Parathyroid adenoma (tissue), 2 donors: Measurements from ENCODE around the gene SORCS2.

Source experiments
- H2AFZ ChIP-seq: fragments of 300-600 bp; sonication (generic); one replicate; pipeline ENCODE4 v1.7.0; 2017; ENCODE audit warnings: antibody characterized with exemption, mild to moderate bottlenecking
- H3K27ac ChIP-seq: fragments of 300-600 bp; sonication (generic); one replicate; pipeline ENCODE4 v1.7.0; 2017
- H3K27me3 ChIP-seq: fragments of 300-600 bp; sonication (generic); one replicate; pipeline ENCODE4 v1.7.0; 2017; ENCODE audit warnings: low read length; ENCODE audit not compliant: control insufficient read depth, insufficient read depth
- H3K36me3 ChIP-seq: fragments of 300-600 bp; sonication (generic); one replicate; pipeline ENCODE4 v1.7.0; 2017; ENCODE audit warnings: low read length; ENCODE audit not compliant: control insufficient read depth, insufficient read depth
- H3K4me1 ChIP-seq: fragments of 300-600 bp; sonication (generic); one replicate; pipeline ENCODE4 v1.7.0; 2017; ENCODE audit warnings: control low read depth
- H3K4me2 ChIP-seq: fragments of 300-600 bp; sonication (generic); one replicate; pipeline ENCODE4 v1.7.0; 2017; ENCODE audit warnings: low read length
- H3K4me3 ChIP-seq: fragments of 300-600 bp; sonication (generic); one replicate; pipeline ENCODE4 v1.7.0; 2017; ENCODE audit warnings: low read depth, low read length
- H3K79me2 ChIP-seq: fragments of 300-600 bp; sonication (generic); one replicate; pipeline ENCODE4 v1.7.0; 2017; ENCODE audit warnings: control low read depth
- H3K9ac ChIP-seq: fragments of 300-600 bp; sonication (generic); one replicate; pipeline ENCODE4 v1.7.0; 2017; ENCODE audit warnings: mild to moderate bottlenecking
- H3K9me3 ChIP-seq: fragments of 300-600 bp; sonication (generic); one replicate; pipeline ENCODE4 v1.7.0; 2017; ENCODE audit warnings: low read length; ENCODE audit not compliant: control insufficient read depth
- TF ChIP-seq, protein P1 (sequence below): fragments of 300-600 bp; sonication (generic); IDR thresholded peaks from one replicate; pipeline ENCODE4 v1.7.0; 2017; ENCODE audit warnings: antibody characterized with exemption, mild to moderate bottlenecking
- donor health status: primary hyperparathyroidism.

The SORCS2 gene

DNA sequence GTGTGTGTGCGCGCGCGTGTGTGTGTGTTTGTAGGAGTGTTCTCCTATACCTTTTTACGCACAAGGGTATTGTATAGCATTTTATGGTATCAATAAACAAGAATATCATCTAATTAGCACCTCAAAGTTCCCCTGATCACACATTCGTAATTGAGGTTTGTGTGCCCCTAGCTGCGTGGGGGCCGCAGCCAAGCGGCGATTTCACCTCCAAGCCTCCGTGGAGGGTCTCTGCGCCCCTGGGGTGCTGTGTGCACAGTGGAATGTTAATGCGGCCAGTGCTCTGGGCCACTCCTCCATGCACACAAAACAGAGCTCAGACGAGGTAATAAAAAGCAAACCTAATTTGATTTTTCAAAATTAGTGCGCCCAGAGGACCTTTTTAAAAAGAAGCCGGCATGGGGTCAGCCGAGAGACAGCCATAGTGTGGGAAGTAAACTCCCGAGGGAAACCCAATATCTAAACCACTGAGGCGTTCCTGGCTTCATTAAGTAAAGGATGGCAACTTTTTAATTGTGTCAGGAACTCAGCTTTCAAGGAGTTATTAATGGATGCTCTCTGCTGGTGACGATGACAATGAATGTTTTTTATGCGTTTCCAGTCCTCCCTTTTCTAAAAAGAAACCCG lies 110.6 kb downstream of the SORCS2 start:
- TF ChIP-seq, protein P1, sequence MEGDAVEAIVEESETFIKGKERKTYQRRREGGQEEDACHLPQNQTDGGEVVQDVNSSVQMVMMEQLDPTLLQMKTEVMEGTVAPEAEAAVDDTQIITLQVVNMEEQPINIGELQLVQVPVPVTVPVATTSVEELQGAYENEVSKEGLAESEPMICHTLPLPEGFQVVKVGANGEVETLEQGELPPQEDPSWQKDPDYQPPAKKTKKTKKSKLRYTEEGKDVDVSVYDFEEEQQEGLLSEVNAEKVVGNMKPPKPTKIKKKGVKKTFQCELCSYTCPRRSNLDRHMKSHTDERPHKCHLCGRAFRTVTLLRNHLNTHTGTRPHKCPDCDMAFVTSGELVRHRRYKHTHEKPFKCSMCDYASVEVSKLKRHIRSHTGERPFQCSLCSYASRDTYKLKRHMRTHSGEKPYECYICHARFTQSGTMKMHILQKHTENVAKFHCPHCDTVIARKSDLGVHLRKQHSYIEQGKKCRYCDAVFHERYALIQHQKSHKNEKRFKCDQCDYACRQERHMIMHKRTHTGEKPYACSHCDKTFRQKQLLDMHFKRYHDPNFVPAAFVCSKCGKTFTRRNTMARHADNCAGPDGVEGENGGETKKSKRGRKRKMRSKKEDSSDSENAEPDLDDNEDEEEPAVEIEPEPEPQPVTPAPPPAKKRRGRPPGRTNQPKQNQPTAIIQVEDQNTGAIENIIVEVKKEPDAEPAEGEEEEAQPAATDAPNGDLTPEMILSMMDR, result no peak
- no peaks in the 10 kb centered on the region for H3K36me3 ChIP-seq
- no peaks in the 10 kb centered on the region for H3K27me3 ChIP-seq

DNA sequence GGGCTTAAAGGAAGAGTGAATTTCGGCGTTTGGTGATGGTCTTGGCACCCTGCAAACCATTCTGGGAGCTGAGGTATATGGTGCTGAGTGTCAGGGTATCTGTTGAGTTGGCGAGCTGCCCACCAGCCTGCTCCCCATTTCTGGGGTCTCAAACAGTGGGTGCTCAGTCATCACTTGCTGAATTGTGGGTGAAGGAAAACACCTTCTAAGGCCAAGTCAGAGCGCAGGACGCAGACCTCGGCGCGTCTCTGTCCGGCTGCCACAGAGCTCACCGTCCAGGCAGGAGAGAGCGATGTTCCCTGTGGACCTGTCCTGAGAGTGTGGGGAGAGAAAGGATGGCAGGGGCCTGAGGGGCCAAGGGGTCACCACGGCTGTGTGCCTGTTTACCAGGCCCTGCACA lies 111.2 kb downstream of the SORCS2 start:
- Histone ChIP-seq H3K27me3 (no peaks in the 10 kb centered on the region), H3K9me3 (no peaks in the 10 kb centered on the region), H3K4me1 (no peaks in the 10 kb centered on the region), H3K4me2 (no peak overlapping the region), H3K79me2 (no peaks in the 10 kb centered on the region), H3K27ac (no peak overlapping the region), H2AFZ (no peak overlapping the region), H3K9ac (no peak overlapping the region), H3K4me3 (no peak overlapping the region), H3K36me3 (no peaks in the 10 kb centered on the region)
- TF ChIP-seq, protein P1, result no peak

More for the DNA sequence above, 110.6 kb downstream of the SORCS2 start:
- no peaks in the 10 kb centered on the region for H3K79me2 ChIP-seq
- no peak overlapping the region for H3K9ac ChIP-seq
- no peak overlapping the region for H3K4me2 ChIP-seq
- no peaks in the 10 kb centered on the region for H3K9me3 ChIP-seq
- H3K4me1 ChIP-seq, result no peaks in the 10 kb centered on the region
- H3K27ac ChIP-seq, result no peak overlapping the region
- H2AFZ ChIP-seq, result no peak overlapping the region
- no peak overlapping the region for H3K4me3 ChIP-seq

GRCh38 chr4:7304436-7304835 lies 112.1 kb downstream of the SORCS2 start:
- Histone ChIP-seq H3K27me3 (no peaks in the 10 kb centered on the region), H3K79me2 (no peaks in the 10 kb centered on the region), H3K9me3 (no peaks in the 10 kb centered on the region), H3K36me3 (no peaks in the 10 kb centered on the region), H3K4me3 (no peak overlapping the region), H3K27ac (no peak overlapping the region), H2AFZ (no peak overlapping the region), H3K4me2 (no peak overlapping the region), H3K9ac (no peak overlapping the region), H3K4me1 (no peaks in the 10 kb centered on the region)
- TF ChIP-seq, protein P1, result no peak

DNA sequence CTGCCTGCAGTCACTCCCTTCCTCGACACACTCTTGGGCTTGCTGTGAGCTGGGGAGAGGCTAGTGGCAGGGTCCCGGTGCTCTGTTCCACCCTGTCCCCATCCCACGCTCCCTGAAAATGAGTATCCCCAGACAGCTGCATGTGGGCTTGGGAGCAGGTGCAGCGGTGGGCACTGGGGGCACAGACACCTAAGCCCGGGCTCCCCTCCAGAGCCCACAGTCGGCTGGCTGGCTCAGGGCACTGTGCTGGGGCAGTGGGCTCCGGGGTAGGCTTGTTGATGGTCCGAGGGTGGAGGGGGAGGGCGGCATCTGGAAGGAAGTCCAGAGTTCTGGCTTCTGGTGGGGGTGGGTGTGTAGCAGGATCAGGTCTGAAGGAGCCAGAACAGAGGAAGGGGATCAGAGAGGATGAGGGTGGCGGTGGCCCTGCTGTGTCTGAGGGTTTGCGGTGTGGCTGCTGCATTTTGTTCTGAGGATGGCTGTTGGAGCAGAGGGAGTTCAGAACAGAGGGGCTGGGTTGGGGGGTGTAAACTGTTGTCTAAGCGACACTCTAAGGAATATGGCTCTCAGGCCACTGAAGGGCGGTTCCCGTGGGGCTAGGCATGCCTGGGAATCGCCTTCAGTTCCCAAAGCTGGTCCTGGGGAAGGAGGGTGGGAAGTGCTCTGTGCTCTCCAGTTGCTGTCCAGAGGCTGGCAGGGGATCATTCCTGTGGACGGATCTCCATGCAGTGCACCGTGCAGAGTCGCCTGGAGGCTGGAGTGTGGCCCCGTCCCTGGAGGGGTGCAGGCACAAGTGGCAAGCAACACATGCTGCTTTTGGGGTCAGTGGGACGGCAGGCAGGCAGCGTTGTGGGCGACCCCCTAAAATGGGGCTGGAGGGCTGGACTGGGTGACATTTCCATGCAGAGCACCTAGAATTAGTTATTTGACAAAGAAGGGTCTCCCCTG lies 114.0 kb downstream of the SORCS2 start:
- H3K36me3 ChIP-seq, result no peaks in the 10 kb centered on the region
- no peak overlapping the region for H3K27ac ChIP-seq
- H2AFZ ChIP-seq, result no peak overlapping the region
- H3K9me3 ChIP-seq, result no peaks in the 10 kb centered on the region
- no peak overlapping the region for H3K9ac ChIP-seq
- H3K4me1 ChIP-seq, result no peaks in the 10 kb centered on the region
- TF ChIP-seq, protein P1, result no peak
- no peaks in the 10 kb centered on the region for H3K79me2 ChIP-seq
- H3K27me3 ChIP-seq, result no peaks in the 10 kb centered on the region
- no peak overlapping the region for H3K4me2 ChIP-seq
- H3K4me3 ChIP-seq, result no peak overlapping the region
